Hematopoietic multipotent progenitor cell treated with erythropoietin and hydrocortisone succinate and interleukin-3 and kit ligand, for 8 days (in vitro differentiated cells): ENCODE data around the gene ITFG2.

ENCODE experiments used
- DNase-seq: peaks from one replicate; pipeline ENCODE4 v3.0.0-alpha.2; 2015

ITFG2 gene

GRCh38 chr12:2795291-2796186, 16.9 kb upstream of the ITFG2 start:
- peak; percentile 64 for DNase-seq

DNA sequence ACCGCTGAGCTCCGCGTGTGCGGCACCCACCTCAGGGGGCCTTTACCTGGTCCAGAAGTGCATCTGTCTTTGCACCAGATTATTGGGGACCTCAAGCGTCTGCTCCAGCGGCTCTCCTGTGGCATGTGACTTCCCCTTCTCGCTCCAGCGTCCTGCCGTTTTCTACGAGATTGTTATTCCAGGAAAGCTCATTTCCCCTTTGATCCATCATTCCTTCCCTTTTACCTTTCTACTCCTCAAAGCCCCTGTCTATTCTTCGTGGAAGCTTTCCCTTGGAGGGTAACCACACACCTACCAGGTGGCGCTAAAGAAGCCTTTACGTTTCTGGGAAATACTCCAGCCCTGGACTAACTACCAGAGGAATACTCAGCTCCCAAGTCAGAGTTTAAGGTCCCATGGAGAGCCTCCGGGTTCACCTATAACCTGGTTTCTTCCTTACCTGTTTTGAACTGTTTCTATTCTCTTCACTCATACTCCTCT, 16.2 kb upstream of the ITFG2 start:
- DNase-seq = no peak

DNA sequence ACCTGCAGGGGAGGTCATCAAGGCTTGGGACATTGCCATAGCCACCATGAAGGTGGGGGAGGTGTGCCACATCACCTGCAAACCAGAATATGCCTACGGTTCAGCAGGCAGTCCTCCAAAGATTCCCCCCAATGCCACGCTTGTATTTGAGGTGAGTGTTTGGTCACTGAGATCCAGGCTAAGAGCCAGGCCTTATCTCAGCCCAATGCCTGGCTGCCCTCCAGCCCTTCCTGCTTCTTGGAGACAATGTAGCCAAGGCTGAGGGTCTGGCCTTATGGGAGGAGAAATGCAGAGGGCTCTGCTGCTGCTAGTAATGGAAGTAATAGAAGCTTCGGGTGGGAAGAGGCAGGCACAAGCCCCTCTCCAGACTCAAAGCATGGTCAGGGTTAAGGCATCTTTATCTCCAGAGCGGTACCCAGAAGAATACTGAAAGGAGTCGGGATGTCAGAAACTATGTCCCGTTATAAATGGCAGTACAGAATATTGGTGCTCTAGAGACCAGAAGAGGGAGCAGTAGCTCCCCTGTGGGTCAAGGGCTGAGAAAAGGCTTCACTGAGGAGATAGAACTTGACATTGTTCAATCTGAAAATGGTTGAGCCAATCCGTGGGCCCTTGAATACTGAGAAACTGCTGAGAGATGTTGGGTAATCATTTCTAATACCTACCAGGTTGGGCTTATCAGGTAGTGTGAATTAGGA, 14.6 kb upstream of the ITFG2 start:
- peak; percentile 39 for DNase-seq

GRCh38 chr12:2800046-2800570, 12.4 kb upstream of the ITFG2 start:
- no peak for DNase-seq

DNA sequence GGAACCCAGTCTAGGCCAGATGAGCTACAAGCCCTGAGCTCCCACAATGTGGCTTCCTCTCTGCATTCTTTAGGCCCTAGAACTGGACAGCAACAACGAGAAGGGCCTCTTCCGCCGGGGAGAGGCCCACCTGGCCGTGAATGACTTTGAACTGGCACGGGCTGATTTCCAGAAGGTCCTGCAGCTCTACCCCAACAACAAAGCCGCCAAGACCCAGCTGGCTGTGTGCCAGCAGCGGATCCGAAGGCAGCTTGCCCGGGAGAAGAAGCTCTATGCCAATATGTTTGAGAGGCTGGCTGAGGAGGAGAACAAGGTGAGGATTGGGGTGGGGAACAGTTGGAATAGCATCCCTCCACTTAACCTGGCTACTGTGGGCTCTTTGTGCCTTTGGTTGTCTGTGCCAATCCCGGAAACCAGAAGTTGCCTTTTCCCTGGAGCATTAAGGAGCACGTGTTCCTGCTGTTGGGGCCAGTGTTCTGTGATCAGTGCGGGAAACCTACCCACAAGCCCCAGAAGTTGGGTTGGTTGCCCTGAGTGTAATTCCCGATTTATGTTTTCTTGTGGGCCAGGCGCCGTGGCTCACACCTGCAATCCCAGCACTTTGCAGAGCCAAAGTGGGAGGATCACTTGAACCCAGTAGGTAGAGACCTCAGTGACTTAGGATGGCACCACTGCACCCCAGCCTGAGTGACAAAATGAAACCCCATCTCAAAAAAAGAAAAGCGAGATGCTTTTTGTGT, 11.3 kb upstream of the ITFG2 start:
- DNase-seq = no peak

- DNase-seq = no peak
Observed at GRCh38 chr12:2803635-2804392, 8.7 kb upstream of the ITFG2 start.

DNA sequence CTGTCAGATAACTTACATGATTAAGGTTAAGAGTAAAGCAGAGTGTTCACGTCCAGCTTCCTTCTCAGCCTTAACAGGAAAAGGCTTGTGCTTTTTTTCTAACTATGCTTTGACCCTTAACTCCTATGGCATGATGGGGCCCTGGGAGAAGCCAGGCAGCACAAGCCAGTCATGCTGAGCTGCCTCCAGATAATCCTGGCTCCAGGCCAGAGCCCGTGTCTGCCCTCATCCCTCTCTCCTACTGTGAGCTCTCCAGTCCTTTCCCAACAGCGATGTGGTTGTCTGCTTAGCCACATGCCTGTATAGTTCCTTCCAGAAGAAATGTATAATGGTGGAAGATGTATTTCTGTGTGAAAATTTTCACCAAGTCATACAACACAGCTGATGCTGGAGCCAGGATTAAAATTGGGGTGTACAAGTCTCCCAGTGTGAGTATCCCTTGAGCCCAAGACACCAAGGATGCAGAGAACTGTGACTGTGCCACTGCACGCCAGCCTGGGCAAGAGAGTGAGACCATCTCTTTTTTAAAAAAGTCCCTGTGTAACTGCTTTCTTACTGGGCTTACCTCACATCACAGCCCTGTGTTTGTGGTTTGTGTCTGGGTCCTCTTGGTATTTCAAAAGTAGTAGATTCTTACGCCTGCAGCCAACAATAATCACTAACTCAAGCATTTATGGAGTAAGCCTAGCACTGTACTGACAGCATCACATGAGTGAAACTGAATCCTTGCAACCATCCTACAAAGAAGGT, 7.9 kb upstream of the ITFG2 start:
- DNase-seq = no peak

GRCh38 chr12:2805143-2805520, 7.3 kb upstream of the ITFG2 start:
- DNase-seq = no peak

GRCh38 chr12:2806700-2807099, 5.8 kb upstream of the ITFG2 start:
- no peak for DNase-seq

- no peak for DNase-seq
Observed at GRCh38 chr12:2811801-2812200, 667 bp upstream of the ITFG2 start.

DNA sequence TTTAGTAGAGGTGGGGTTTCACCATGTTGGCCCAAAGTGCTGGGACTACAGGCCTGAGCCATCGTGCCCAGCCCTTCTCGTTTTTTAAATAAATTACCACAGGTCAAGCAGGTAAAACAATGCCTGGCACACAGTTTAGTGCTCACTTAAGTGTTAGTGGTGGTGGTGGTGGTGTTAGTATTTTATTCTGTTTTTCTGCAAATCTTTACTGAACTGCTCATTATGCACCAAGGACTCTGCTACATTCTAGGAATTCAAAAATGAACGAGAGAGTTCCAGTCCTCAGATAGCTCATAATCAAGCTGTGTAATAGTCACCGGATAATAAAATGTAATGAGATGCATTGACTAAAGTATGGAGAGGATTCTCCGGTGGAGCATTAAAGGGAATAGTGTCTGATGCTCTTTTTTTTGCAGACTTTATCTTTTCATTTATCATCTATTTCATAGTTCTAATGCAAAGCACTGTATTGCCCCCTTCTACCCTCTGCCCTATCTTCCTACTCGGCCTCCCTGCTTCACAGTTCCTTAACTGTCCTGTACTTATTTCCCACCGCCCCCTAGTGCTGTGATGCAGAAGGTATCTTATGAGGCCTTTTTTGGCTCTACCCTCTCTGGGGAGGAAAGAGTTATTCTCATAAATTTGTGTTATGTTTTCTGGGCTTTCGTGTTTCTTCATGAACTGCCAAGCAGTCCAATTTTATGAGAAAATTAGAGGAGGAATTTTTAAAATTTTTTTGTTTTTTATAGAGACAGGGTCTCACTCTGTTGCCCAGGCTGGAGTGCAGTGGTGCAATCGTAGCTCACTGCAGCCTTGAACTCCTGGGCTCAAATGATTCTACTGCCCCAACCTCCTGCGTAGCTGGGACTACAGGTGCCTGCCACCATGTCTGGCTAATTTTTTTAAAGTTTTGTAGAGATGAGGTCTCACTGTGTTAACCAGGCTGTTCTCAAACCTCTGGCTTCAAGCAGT, 1.0 kb downstream of the ITFG2 start:
- peak; percentile 88 for DNase-seq

DNA sequence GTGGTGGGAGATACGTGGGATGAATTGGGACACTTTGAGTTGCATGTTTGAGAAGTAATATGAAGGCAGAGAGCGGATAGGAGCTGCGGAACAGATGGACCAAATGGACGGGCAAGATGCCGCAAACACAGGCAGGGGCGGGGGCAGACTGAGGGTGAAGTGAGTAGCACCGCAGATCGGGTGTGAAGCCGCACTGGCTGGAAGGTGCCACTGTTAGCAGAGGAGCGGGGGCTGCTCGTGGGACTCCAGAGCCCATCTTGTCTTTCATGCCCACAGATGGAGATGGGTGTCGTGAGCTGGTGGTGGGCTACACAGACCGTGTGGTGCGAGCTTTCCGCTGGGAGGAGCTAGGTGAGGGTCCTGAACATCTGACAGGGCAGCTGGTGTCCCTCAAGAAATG, 7.3 kb downstream of the ITFG2 start:
- DNase-seq = no peak

DNA sequence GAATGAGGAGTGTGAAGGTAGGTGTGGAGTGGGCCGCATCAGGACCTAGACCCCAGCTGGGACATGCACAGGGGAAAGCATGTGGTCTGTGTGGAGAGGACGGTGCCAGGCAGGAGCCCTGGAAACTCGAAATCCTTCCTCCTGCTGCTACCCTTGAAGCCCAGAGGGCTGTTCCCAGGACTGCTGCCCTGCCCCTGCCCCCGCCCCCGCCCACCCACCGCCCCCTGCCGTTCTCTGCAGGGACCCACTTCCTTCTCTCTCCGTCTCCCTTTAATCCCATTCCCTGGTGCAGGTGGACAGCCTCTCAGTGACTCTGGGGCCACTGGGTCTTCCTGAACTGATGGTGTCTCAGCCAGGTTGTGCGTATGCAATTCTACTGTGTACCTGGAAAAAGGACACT, 8.0 kb downstream of the ITFG2 start:
- DNase-seq = no peak

- DNase-seq = no peak
Observed at GRCh38 chr12:2823483-2823882, 11.0 kb downstream of the ITFG2 start.

DNA sequence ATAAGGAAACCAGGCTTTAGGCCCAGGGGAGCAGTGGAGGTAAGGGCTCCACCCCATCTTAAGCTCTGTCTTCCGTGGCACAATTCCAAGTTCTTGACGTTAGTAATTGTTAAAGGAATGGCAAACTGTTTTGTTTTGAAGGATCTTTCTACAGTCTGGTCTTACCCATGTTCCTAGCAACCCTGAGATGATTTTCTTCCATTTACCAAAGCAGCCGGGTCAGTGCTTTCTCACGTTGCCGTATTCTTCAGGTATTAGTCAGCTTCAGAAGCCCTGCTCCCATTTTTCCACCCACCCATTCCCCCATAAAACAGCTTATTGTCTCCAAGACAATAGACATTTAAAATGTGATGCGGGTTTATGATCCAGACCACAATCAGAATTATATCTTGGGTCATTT, 12.1 kb downstream of the ITFG2 start:
- no peak for DNase-seq

DNA sequence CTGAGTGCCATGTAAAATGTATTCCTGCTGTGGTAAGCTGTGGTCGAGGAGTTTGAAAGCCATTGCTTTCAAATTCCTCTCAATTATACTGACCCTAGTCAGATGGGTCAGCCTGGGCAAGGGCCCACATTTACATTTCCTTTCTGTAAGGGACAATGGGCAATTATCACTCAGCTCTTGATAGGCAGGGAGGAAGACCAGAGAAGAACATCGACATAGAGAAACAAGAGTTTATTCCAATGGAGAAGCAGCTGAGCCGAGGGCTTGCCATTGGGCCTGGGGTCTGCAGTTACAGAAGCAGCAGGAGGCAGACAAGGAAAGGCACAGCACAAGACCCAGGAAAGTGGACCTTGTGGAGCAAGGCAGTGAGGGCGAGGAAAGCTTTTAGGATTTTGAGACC, 12.7 kb downstream of the ITFG2 start:
- DNase-seq = no peak

DNA sequence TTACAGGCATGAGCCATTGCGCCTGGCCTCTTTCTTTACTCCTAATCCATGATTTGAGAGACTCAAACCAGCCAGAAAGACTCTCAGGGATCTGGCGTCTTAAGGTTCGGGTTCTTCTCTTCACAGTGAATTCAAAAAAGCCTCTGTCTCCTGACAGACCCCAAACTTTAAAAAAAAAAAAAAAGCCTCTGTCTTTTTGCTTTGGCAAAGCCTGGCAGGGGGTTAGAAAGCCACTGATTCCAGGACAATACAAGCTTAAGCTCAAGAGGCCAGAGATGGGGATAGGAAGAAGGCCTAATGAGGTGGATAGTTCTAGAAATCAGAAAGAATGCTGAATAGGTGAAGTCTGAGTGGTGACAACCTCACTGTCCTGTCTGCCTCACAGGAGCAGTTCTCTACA, 13.6 kb downstream of the ITFG2 start:
- DNase-seq = no peak

GRCh38 chr12:2826721-2827515, 14.4 kb downstream of the ITFG2 start:
- no peak for DNase-seq

- no peak for DNase-seq
Observed at GRCh38 chr12:2829275-2829674, 16.8 kb downstream of the ITFG2 start.
